ENCODE results near the gene ZFYVE28.

ZFYVE28 gene

GRCh38 chr4:2365054-2365912 is 53.2 kb downstream of the ZFYVE28 start:
- no peak for DNase-seq

- no peak for DNase-seq
Measured at GRCh38 chr4:2364654-2365053, 53.8 kb downstream of the ZFYVE28 start.

- DNase-seq: no peak
Measured at GRCh38 chr4:2363951-2364653, 54.3 kb downstream of the ZFYVE28 start.

GRCh38 chr4:2363056-2363721 is 55.3 kb downstream of the ZFYVE28 start:
- no peak for DNase-seq

GRCh38 chr4:2362266-2363055 is 56.0 kb downstream of the ZFYVE28 start:
- DNase-seq: no peak

GRCh38 chr4:2361366-2362265 is 56.8 kb downstream of the ZFYVE28 start:
- DNase-seq: no peak

- DNase-seq: no peak
Measured at GRCh38 chr4:2360396-2360730, 58.1 kb downstream of the ZFYVE28 start.

- no peak for DNase-seq
Measured at GRCh38 chr4:2359591-2360395, 58.7 kb downstream of the ZFYVE28 start.

- DNase-seq: no peak
Measured at GRCh38 chr4:2357821-2358745, 60.4 kb downstream of the ZFYVE28 start.

- no peak for DNase-seq
Measured at GRCh38 chr4:2356123-2357069, 62.0 kb downstream of the ZFYVE28 start.

GRCh38 chr4:2354760-2355159 is 63.7 kb downstream of the ZFYVE28 start:
- DNase-seq: no peak

GRCh38 chr4:2354118-2354517 is 64.3 kb downstream of the ZFYVE28 start:
- DNase-seq: no peak

- no peak for DNase-seq
Measured at GRCh38 chr4:2353222-2354107, 65.0 kb downstream of the ZFYVE28 start.

- no peak for DNase-seq
Measured at GRCh38 chr4:2352729-2353221, 65.7 kb downstream of the ZFYVE28 start.

GRCh38 chr4:2352171-2352570 is 66.3 kb downstream of the ZFYVE28 start:
- DNase-seq: no peak

- no peak for DNase-seq
Measured at GRCh38 chr4:2350982-2351381, 67.5 kb downstream of the ZFYVE28 start.

GRCh38 chr4:2348786-2349185 is 69.7 kb downstream of the ZFYVE28 start:
- DNase-seq: no peak
